DOHH2 (cell line): ENCODE results near the gene EPN2.

Source experiments
- H3F3A ChIP-seq: fragments of 200-600 bp; sonication (generic), shearing (Covaris generic); 2 replicates; pipeline ENCODE4 v1.6.0; 2016; ENCODE audit warnings: antibody characterized with exemption, mild to moderate bottlenecking; ENCODE audit not compliant: control insufficient read depth, insufficient read depth
- H3K27ac ChIP-seq: fragments of 200-600 bp; sonication (generic); 2 replicates; pipeline ENCODE4 v1.5.1; 2014; ENCODE audit warnings: low read depth, mild to moderate bottlenecking, low read length, moderate library complexity
- H3K27me3 ChIP-seq: fragments of 200-600 bp; sonication (generic); 2 replicates; pipeline ENCODE4 v1.6.1; 2014; ENCODE audit warnings: mild to moderate bottlenecking, low read length, mixed read lengths; ENCODE audit not compliant: control insufficient read depth
- H3K36me3 ChIP-seq: fragments of 200-600 bp; sonication (generic); 2 replicates; pipeline ENCODE4 v1.6.1; 2014; ENCODE audit warnings: mild to moderate bottlenecking, low read length, moderate library complexity, mixed read lengths; ENCODE audit not compliant: control insufficient read depth
- H3K4me1 ChIP-seq: fragments of 200-600 bp; sonication (generic); 2 replicates; pipeline ENCODE4 v1.6.1; 2014; ENCODE audit warnings: mild to moderate bottlenecking, low read length, mixed read lengths; ENCODE audit not compliant: control insufficient read depth
- H3K4me2 ChIP-seq: fragments of 200-600 bp; sonication (generic); 2 replicates; pipeline ENCODE4 v1.6.0; 2014; ENCODE audit warnings: mild to moderate bottlenecking, low read length, moderate library complexity
- H3K4me3 ChIP-seq: fragments of 200-600 bp; sonication (generic); 2 replicates; pipeline ENCODE4 v1.5.1; 2014; ENCODE audit warnings: mild to moderate bottlenecking, low read length, mixed read lengths
- H3K79me2 ChIP-seq: fragments of 200-600 bp; sonication (generic); 2 replicates; pipeline ENCODE4 v1.6.1; 2014; ENCODE audit warnings: mild to moderate bottlenecking, low read length, mixed read lengths; ENCODE audit not compliant: control insufficient read depth
- H3K9me2 ChIP-seq: fragments of 200-600 bp; sonication (generic); replicated peaks from 2 replicates; pipeline ENCODE4 v1.6.1; 2014; ENCODE audit warnings: mild to moderate bottlenecking, low read length, mixed read lengths; ENCODE audit not compliant: control insufficient read depth
- H3K9me3 ChIP-seq: fragments of 200-600 bp; sonication (generic); 2 replicates; pipeline ENCODE4 v1.6.1; 2014; ENCODE audit warnings: antibody characterized with exemption, low read length, mixed read lengths; ENCODE audit not compliant: control insufficient read depth, insufficient read depth
- H4K20me1 ChIP-seq: fragments of 200-600 bp; sonication (generic); 2 replicates; pipeline ENCODE4 v1.6.0; 2014; ENCODE audit warnings: low read depth, mild to moderate bottlenecking, antibody characterized with exemption, low read length, moderate library complexity; ENCODE audit not compliant: control insufficient read depth, insufficient read depth
- EZH2phosphoT487 ChIP-seq: fragments of 200-600 bp; sonication (generic); IDR thresholded peaks from 2 replicates; pipeline ENCODE4 v1.6.1; 2017; ENCODE audit warnings: borderline replicate concordance, mild to moderate bottlenecking, antibody characterized with exemption, low read length, moderate library complexity, mixed read lengths
- TF ChIP-seq, protein P1 (sequence below): fragments of 200-600 bp; sonication (generic); IDR thresholded peaks from one replicate; pipeline ENCODE4 v1.5.1; 2014; ENCODE audit warnings: antibody characterized with exemption, mild to moderate bottlenecking, low read depth, low read length; ENCODE audit not compliant: poor library complexity, severe bottlenecking

The EPN2 gene

GRCh38 chr17:19249681-19250080 lies 12.5 kb downstream of the EPN2 start:
- Histone ChIP-seq H3K36me3 (no peaks in the 10 kb centered on the region), H3K9me2 (no peaks in the 10 kb centered on the region), H3F3A (no peaks in the 10 kb centered on the region), H3K79me2 (no peaks in the 10 kb centered on the region), H3K9me3 (no peaks in the 10 kb centered on the region), H3K27me3 (peaks cover 24% of the 10 kb centered on the region), H3K4me1 (no peaks in the 10 kb centered on the region), H3K4me2 (no peak overlapping the region), H3K27ac (no peak overlapping the region), H4K20me1 (no peaks in the 10 kb centered on the region), H3K4me3 (no peak overlapping the region)
- TF ChIP-seq EZH2phosphoT487 = no peak
- TF ChIP-seq, protein P1, sequence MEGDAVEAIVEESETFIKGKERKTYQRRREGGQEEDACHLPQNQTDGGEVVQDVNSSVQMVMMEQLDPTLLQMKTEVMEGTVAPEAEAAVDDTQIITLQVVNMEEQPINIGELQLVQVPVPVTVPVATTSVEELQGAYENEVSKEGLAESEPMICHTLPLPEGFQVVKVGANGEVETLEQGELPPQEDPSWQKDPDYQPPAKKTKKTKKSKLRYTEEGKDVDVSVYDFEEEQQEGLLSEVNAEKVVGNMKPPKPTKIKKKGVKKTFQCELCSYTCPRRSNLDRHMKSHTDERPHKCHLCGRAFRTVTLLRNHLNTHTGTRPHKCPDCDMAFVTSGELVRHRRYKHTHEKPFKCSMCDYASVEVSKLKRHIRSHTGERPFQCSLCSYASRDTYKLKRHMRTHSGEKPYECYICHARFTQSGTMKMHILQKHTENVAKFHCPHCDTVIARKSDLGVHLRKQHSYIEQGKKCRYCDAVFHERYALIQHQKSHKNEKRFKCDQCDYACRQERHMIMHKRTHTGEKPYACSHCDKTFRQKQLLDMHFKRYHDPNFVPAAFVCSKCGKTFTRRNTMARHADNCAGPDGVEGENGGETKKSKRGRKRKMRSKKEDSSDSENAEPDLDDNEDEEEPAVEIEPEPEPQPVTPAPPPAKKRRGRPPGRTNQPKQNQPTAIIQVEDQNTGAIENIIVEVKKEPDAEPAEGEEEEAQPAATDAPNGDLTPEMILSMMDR = no peak

DNA sequence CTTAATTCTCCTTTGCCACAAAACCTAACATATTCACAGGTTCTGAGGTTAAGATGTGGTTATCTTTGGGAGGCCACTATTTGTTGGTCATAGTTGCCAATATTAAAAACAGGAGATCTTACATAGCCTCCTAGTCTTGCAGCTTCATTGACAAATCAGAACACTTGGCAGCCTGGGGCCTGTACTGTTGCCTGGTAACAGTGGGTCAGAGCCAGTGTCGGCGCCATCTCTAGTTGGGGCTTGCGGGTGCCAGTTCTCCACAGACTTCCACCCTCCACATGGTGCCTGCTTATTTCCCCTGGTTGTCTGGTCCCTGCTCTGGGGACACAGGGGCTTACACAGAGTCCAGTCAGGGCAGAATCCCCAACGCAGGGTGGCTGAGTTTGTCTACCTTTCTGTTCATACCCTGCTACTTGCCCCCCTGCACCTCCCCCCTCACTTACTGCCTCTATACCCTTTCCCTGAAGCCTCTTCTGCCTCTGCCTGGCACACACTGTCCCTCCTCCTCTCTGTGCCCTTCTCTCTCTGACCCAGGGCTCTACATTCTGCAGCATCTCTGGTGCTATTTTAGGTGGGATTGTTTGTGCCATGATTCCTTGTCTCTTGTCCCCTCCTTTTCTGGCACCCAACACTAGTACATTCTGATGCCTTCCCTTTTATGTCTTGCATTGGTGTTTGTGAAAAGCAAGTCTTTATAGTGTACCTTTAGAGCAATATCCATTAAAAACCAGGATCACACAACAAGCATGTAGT lies 13.4 kb downstream of the EPN2 start:
- Histone ChIP-seq H3K9me2 (no peaks in the 10 kb centered on the region), H3K9me3 (no peaks in the 10 kb centered on the region), H3K79me2 (no peaks in the 10 kb centered on the region), H3K36me3 (no peaks in the 10 kb centered on the region), H3K4me2 (no peak overlapping the region), H3K27ac (no peak overlapping the region), H3K4me3 (no peak overlapping the region), H3K4me1 (no peaks in the 10 kb centered on the region), H3K27me3 (peaks cover 24% of the 10 kb centered on the region), H4K20me1 (no peaks in the 10 kb centered on the region), H3F3A (no peaks in the 10 kb centered on the region)
- no peak for TF ChIP-seq EZH2phosphoT487
- TF ChIP-seq, protein P1 = no peak

- H3K36me3 ChIP-seq = no peaks in the 10 kb centered on the region
- H3K4me3 ChIP-seq = no peak overlapping the region
- no peak overlapping the region for H3K4me2 ChIP-seq
- H3F3A ChIP-seq = no peaks in the 10 kb centered on the region
- no peaks in the 10 kb centered on the region for H4K20me1 ChIP-seq
- H3K9me2 ChIP-seq = no peaks in the 10 kb centered on the region
- no peak overlapping the region for H3K27ac ChIP-seq
- TF ChIP-seq EZH2phosphoT487 = no peak
- TF ChIP-seq, protein P1 = no peak
- H3K79me2 ChIP-seq = no peaks in the 10 kb centered on the region
- H3K9me3 ChIP-seq = no peaks in the 10 kb centered on the region
- H3K4me1 ChIP-seq = no peaks in the 10 kb centered on the region
- peaks cover 17% of the 10 kb centered on the region for H3K27me3 ChIP-seq
Measured at GRCh38 chr17:19253112-19253511, 15.9 kb downstream of the EPN2 start.
